Cardiac fibroblast (primary cell): ENCODE results near the gene LST1.

Experiments
- DNase-seq, 2 donors: peaks; one replicate each; pipeline versions ENCODE4 v3.0.0 to v3.0.0-alpha.2; 2010; ENCODE audit warnings: low read depth in 2 of 2
- H3K4me3 ChIP-seq, 2 donors: replicated peaks in 1 of 2; 1 replicate in 1 of 2; 2 replicates in 1 of 2; pipeline ENCODE4 v1.5.1; 2011; ENCODE audit warnings: low read depth in 2 of 2, low read length in 2 of 2, mild to moderate bottlenecking in 2 of 2, moderate library complexity in 1 of 2
- CTCF ChIP-seq: IDR thresholded peaks from one replicate; pipeline ENCODE4 v1.5.1; 2011; ENCODE audit warnings: low read depth, mild to moderate bottlenecking, low read length, inconsistent platforms

LST1 gene

GRCh38 chr6:31559958-31560696, 25.9 kb upstream of the LST1 start:
- TF ChIP-seq CTCF, result no peak
- DNase-seq, result peak; percentile 76 to 80
- H3K4me3 ChIP-seq, result no peak overlapping the region

GRCh38 chr6:31560697-31561058, 25.4 kb upstream of the LST1 start:
- DNase-seq, result no peak
- TF ChIP-seq CTCF, result no peak
- no peak overlapping the region for H3K4me3 ChIP-seq

- no peak overlapping the region for H3K4me3 ChIP-seq
- no peak for TF ChIP-seq CTCF
- no peak for DNase-seq
Observed at GRCh38 chr6:31567531-31568370, 18.3 kb upstream of the LST1 start.

- TF ChIP-seq CTCF, result no peak
- no peak overlapping the region for H3K4me3 ChIP-seq
- DNase-seq, result no peak
Observed at GRCh38 chr6:31568537-31568961, 17.5 kb upstream of the LST1 start.

- no peak overlapping the region for H3K4me3 ChIP-seq
- DNase-seq, result no peak
- TF ChIP-seq CTCF, result no peak
Observed at GRCh38 chr6:31569861-31570536, 16.1 kb upstream of the LST1 start.

- no peak for DNase-seq
- no peak within 1 kb of the TSS for H3K4me3 ChIP-seq
- TF ChIP-seq CTCF, result no peak
Observed at GRCh38 chr6:31572041-31572911, 13.8 kb upstream of the LST1 start, which contains the start of gene LTA. LTA (plus strand) TSS chr6:31572289; CDS start chr6:31572743, 454 bp downstream.
